Midbrain (tissue), 1 donor: Measurements from ENCODE around the gene KANSL1.

Experiments
- DNase-seq: peaks from one replicate; lab custom pipeline; 2025; lab: John Stamatoyannopoulos, UW

Gene KANSL1

DNA sequence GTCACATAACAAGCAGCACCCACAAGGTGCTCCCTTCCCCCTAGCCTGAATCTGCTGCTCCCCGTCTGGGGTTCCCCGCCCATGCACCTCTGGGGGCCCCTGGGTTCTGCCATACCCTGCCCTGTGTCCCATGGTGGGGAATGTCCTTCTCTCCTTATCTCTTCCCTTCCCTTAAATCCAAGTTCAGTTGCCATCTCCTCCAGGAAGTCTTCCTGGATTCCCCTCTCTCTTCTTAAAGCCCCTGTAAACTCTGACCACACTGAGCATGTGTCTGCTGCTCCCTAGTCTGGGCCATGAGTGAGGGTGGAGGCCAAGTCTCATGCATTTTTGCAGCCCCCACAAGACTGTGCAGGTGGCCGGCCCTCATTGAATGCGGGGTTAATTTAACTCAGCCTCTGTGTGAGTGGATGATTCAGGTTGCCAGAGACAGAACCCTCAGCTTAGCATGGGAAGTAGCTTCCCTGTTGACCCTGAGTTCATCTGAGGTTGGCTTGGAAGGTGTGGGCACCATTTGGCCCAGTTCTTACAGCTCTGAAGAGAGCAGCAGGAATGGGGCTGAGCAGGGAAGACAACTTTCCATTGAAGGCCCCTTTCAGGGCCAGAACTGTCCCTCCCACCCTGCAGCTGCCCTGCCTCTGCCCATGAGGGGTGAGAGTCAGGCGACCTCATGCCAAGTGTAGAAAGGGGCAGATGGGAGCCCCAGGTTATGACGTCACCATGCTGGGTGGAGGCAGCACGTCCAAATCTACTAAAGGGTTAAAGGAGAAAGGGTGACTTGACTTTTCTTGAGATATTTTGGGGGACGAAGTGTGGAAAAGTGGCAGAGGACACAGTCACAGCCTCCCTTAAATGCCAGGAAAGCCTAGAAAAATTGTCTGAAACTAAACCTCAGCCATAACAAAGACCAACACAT, 194.0 kb downstream of the KANSL1 start, which contains the start of gene STH:
Gene STH, plus strand, starts transcription at position 264 of the 913 bp plus-strand sequence. Its CDS starts 30 bp downstream, at position 294.
- DNase-seq, result no peak

DNA sequence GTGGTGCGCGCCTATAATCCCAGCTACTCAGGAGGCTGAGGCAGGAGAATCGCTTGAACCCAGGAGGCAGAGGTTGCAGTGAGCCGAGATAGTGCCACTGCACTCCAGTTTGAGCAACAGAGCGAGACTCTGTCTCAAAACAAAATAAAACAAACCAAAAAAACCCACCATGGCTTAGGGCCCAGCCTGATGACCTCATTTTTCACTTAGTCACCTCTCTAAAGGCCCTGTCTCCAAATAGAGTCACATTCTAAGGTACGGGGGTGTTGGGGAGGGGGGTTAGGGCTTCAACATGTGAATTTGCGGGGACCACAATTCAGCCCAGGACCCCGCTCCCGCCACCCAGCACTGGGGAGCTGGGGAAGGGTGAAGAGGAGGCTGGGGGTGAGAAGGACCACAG, 195.6 kb downstream of the KANSL1 start:
- no peak for DNase-seq

DNA sequence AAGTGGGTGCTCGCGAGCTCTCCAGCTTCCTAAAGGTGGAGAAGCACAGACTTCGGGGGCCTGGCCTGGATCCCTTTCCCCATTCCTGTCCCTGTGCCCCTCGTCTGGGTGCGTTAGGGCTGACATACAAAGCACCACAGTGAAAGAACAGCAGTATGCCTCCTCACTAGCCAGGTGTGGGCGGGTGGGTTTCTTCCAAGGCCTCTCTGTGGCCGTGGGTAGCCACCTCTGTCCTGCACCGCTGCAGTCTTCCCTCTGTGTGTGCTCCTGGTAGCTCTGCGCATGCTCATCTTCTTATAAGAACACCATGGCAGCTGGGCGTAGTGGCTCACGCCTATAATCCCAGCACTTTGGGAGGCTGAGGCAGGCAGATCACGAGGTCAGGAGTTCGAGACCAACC, 196.1 kb downstream of the KANSL1 start:
- no peak for DNase-seq

DNA sequence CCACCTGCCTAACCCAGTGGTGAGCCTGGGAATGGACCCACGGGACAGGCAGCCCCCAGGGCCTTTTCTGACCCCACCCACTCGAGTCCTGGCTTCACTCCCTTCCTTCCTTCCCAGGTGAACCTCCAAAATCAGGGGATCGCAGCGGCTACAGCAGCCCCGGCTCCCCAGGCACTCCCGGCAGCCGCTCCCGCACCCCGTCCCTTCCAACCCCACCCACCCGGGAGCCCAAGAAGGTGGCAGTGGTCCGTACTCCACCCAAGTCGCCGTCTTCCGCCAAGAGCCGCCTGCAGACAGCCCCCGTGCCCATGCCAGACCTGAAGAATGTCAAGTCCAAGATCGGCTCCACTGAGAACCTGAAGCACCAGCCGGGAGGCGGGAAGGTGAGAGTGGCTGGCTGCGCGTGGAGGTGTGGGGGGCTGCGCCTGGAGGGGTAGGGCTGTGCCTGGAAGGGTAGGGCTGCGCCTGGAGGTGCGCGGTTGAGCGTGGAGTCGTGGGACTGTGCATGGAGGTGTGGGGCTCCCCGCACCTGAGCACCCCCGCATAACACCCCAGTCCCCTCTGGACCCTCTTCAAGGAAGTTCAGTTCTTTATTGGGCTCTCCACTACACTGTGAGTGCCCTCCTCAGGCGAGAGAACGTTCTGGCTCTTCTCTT, 196.8 kb downstream of the KANSL1 start:
- DNase-seq, result no peak

DNA sequence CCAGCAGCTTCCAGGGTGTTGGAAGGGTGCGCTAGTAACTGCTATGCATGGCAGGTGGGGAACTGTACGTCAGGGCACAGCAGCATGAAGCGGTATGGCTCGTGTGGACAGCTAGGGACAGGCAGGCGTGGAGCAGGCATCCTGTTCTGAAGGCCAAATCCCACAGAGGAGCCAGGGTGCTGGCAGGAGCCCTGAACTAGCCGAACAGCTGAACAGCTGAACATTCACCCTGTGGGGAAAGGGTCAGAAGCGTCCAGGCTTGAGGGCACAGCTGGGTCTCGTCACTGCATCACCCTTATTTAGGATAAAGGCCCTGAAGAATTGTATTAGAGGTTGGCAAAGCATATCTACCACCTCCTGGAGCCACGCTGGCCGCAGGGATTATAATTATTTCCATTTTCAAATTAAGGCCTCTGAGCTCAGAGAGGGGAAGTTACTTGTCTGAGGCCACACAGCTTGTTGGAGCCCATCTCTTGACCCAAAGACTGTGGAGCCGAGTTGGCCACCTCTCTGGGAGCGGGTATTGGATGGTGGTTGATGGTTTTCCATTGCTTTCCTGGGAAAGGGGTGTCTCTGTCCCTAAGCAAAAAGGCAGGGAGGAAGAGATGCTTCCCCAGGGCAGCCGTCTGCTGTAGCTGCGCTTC, 197.5 kb downstream of the KANSL1 start:
- no peak for DNase-seq

DNA sequence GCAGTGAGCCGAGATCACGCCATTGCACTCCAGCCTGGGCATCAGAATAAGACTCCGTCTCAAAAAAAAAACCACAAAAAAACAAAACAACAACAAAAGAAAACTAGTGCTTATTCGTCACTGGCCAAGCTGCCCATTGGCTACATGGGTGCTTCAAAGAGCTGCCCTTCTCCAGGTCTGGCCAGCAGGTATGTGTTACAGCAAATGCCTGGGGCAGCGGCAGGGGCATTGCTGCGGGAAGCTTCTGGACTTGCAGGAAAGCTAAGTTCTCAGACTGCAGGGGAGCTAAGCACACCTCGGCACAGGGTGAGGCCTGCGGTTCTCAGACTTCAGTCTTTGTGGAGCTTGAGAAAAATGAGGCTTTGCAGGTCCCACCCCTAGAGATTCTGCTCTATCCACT, 198.2 kb downstream of the KANSL1 start:
- no peak for DNase-seq

DNA sequence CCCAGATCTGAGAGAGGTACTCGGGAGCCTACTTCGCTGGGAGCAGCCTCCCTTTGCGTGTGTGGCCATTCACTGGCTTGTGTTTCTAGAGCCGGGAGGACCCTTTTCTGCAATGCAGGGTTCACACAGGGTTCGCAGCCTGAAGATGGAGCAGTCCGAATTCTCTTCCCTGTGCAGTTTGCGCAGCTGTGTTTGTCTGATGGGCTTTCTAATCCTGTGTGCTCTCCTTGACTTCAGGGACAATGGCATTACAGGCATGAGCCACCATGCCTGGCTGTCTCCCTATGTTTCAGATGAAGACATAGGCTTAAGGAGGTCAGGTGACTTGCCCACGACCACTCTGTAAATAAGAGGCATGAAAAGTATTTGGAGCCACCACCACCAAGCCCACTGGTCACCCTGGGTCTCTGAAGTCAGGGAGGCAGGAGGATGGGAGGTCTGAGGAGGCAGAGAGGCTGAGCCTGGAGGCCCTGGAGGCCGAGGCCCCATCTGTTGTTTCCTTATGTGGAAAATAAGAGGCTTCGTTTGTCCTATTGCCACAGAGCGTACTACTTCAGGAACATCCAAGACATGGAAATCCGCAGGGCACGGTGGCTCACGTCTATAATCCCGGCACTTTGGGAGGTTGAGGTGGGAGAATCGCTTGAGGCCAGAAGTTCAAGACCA, 199.1 kb downstream of the KANSL1 start:
- DNase-seq, result no peak

DNA sequence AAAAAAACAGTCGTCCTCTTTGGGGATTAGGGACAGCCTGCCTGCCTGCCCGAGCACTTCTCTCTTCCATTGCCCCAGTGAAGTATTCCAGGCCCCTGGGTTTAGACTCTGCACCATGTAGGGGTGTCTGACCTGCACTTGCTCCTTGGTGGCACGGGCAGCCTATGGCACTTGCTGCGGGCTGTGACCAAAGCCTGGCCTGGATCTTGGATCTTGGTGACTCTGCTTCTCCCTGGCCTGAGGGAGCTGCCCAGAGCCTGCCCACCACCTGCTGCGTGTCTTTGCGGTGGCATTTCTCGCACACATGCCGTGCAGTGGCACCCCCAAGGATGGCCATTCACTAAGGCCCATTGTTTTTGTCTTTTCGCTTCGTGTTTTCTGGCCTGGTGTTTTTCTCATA, 200.3 kb downstream of the KANSL1 start:
- no peak for DNase-seq

DNA sequence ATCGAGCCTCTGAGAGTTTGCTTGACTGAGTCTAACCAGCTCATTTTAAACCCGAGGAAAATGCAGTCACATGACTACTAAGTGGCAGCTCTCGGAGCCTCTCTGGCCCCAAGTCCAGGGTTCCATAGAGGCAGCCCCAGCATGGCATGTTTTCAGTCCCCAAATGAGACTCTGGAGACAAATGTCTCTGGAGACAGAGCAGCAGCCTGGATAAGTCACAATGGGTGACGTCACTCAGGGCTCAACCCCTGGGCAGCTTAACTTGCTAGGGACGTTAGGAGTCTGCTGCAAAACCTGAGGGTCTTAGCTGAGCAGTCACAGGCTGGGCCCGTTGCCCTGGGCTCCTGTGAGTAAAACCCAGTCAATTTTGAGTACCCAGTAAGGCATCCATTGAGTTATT, 201.1 kb downstream of the KANSL1 start:
- peak; percentile 17 for DNase-seq

DNA sequence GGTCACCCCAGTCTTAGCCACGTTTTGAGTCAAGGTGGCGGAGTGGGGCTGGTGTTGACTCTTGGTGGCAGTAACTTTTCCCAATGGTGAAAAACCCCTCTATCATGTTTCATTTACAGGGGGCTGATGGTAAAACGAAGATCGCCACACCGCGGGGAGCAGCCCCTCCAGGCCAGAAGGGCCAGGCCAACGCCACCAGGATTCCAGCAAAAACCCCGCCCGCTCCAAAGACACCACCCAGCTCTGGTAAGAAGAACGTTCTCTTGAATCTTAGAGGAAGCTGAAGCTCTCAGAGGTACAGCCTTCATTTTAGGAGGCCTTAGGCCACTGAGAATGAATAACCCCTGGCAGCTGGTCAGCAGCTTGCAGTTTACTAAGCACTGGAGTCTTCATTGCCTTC, 201.9 kb downstream of the KANSL1 start:
- no peak for DNase-seq

DNA sequence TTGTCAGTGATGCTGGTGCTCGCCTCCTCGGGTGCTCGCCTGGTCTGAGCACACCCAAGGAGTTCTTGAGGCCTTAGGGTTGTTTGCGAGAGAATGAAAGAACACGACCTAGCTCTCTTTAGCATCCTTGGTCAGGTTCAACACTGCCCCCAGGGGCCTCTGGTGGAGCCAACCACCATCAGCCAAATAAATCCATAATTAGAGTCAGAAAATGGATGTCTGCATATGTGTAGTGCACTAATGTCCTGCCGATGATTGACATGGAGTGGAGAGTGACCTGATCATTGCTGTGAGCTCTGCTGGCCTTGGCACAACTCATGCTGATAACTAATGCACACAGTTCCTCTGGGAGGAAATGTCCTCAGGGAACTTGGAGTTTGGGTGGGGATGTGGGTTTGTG, 202.3 kb downstream of the KANSL1 start:
- no peak for DNase-seq

DNA sequence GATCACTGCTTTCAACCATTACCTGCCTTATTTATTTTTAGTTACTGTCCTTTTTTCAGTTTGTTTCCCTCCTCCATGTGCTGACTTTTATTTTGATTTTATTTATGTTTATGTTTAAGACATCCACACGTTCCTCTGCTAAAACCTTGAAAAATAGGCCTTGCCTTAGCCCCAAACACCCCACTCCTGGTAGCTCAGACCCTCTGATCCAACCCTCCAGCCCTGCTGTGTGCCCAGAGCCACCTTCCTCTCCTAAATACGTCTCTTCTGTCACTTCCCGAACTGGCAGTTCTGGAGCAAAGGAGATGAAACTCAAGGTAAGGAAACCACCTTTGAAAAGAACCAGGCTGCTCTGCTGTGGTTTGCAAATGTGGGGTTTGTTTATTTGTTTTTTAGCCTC, 203.5 kb downstream of the KANSL1 start:
- no peak for DNase-seq

DNA sequence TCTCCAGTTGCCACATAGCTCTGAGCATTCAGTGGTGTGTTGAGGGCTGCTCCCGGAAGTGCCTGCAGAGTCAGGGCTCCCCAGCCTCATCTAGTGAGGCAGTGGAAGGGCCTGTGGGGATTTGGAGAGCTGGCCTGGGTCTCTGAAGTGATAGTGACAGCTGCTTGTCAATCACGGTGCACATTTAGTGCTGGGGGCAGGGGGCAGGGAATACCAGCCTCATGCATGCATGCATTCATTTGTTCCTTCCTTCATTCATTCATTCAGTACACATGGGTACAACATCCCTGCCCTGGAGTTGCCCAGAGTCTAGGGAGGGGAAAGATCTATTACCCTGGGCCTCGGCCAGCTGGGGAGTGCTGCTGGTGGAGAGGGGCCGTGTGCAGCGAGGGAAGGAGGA, 205.5 kb downstream of the KANSL1 start:
- no peak for DNase-seq

DNA sequence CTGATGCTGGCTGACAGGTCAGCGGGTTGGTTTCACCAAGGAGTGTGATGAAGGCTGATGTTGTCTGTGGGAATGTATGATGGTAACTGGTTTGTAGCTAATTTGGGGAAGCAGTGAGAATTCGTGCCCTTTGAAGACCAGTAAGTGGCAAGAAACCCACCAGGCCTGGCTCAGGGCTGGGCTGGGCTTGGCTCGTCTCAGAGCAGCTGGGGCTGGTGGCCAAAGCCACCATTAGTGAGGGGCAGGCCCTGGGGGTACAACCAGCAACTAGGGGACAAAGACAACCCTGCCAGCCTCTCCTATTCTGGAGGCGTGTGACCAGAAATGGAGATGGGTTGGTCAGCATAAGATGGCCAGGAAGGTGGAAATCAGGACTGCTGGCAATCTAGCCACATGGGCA, 207.2 kb downstream of the KANSL1 start:
- no peak for DNase-seq

DNA sequence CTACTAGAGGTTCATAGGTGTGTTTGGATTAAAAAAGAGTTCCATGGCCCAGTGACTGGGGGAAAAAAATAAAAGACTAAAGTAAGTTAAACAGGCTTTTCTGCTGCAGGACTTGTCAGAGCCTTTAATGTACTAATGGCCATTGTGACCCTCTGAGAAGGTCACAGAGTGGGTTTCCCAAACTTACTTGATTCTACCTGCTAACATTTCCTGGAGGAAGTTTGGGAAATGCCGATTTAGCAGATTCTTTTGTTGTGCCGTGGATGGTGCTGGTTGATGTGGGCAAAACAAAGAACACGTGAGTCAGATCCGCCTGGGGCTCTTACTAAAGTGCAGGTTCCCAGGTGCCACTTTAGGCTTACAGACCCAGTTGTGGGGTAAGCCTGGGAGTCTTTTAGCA, 207.8 kb downstream of the KANSL1 start:
- DNase-seq, result no peak

DNA sequence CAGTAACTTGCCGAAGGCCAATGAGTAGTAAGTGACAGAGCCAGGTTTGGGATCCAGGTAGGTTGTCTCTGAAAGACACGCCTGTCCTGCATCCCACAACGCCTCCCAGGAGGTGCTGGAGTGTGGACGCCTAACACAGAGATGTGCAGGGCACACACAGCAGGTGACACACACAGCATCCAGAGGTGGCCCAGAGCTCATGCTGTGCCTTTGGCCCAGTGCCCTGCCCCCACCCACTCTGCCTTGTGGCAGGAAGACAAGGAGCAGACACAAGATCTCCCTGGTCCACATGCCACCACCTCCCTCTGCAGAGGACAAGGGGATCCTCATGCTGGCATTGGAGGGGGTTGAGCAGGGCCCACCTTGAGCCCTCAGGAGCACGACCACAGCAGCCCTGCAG, 208.9 kb downstream of the KANSL1 start:
- no peak for DNase-seq

DNA sequence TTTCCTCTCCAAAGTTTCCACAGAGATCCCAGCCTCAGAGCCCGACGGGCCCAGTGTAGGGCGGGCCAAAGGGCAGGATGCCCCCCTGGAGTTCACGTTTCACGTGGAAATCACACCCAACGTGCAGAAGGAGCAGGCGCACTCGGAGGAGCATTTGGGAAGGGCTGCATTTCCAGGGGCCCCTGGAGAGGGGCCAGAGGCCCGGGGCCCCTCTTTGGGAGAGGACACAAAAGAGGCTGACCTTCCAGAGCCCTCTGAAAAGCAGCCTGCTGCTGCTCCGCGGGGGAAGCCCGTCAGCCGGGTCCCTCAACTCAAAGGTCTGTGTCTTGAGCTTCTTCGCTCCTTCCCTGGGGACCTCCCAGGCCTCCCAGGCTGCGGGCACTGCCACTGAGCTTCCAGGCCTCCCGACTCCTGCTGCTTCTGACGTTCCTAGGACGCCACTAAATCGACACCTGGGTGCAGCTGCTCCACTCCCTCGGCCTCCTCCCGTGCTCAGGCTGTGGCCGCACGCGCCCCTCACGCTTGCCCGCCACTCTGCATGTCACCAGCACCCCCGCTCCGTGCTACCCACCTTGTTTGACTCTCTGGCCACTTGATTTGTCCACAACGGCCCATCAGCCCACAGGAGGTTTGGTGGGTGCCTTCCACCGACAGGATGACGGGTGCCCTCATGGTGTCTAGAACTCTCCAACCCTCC, 209.5 kb downstream of the KANSL1 start:
- no peak for DNase-seq

DNA sequence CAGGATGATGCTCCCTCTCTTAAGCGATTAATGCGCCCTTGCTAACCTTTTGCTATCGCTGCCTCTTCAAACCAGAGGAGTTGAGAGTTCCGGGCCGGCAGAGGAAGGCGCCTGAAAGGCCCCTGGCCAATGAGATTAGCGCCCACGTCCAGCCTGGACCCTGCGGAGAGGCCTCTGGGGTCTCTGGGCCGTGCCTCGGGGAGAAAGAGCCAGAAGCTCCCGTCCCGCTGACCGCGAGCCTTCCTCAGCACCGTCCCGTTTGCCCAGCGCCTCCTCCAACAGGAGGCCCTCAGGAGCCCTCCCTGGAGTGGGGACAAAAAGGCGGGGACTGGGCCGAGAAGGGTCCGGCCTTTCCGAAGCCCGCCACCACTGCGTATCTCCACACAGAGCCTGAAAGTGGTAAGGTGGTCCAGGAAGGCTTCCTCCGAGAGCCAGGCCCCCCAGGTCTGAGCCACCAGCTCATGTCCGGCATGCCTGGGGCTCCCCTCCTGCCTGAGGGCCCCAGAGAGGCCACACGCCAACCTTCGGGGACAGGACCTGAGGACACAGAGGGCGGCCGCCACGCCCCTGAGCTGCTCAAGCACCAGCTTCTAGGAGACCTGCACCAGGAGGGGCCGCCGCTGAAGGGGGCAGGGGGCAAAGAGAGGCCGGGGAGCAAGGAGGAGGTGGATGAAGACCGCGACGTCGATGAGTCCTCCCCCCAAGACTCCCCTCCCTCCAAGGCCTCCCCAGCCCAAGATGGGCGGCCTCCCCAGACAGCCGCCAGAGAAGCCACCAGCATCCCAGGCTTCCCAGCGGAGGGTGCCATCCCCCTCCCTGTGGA, 210.2 kb downstream of the KANSL1 start:
- no peak for DNase-seq

DNA sequence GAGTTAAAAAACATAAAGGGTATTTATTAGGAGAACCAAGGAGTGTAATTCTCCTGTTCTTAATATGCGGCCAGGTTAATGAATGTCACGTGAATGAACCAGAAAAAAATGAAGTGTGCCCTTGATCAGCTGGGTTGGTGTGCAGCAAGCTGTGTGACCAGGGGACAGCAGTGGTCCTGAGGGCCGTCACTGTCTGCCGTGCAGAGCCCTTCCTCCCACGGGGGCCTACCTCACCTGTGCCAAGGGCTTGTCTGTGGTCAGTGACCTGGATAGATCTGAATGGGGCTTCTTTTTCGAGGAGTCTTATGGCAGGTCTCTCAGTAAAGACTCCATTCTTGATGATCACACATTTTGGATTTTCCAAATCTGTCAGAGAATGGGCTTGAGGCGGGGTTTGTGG, 211.9 kb downstream of the KANSL1 start:
- no peak for DNase-seq

DNA sequence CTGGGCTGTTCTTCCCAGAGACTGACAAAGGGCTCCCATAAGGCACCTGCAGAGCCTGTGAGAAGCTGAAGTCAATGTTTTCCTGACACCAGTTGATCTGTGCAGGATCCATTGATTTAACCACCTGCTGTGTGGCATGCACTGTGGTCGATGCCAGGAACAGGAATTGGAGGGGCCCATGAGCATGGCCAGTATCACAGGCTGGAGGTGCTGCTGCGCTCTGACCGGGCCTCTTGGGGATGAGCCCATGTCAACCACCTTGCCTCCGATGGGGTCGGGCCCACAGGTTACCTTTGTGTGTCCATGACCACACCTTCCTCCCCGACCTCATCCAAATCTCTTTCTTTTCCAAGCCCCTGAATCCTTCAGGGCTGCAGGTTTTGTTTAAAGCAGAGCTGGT, 212.4 kb downstream of the KANSL1 start:
- DNase-seq, result no peak
